PC-3 (cell line): ENCODE data around the gene ATOX1. TPM values are rescaled to one million over a fixed set of nuclear protein-coding genes. Genes with fewer than 3 reads are reported as not detected.

Experiments used
- ATAC-seq: fragments of 200-7000 bp; cut with Tn5 transposase; 2 replicates; pipeline ENCODE4 v1.9.1; 2020; ENCODE audit warnings: mild to moderate bottlenecking, moderate library complexity
- BruUV-seq: library from RNA; stranded (reverse); fragments of 400-500 nt; replicated peaks from 2 replicates; lab custom pipeline; 2021; lab: Mats Ljungman, UMichigan
- CTCF ChIA-PET: fragments of 300-600 bp; sonication (Branson Sonifier 250); formaldehyde crosslinking; loops from one replicate; lab custom pipeline; 2022; ENCODE audit warnings: antibody characterized with exemption; lab: Charles Lee
- POLR2A ChIA-PET: fragments of 300-600 bp; sonication (Branson Sonifier 250); formaldehyde crosslinking; loops from one replicate; lab custom pipeline; 2022; ENCODE audit warnings: antibody characterized with exemption; ENCODE audit not compliant: unreplicated experiment; lab: Charles Lee
- DNase-seq: peaks from one replicate; pipeline ENCODE4 v3.0.0-alpha.2; 2015
- H2AFZ ChIP-seq: fragments of 300-600 bp; sonication (generic); 2 replicates; pipeline ENCODE4 v1.6.0; 2016; ENCODE audit warnings: antibody characterized with exemption, low read length
- H3F3A ChIP-seq: fragments of 300-600 bp; sonication (generic); one replicate; pipeline ENCODE4 v1.6.0; 2017; ENCODE audit warnings: antibody characterized with exemption, low read length, control low read depth, mild to moderate bottlenecking; ENCODE audit not compliant: unreplicated experiment
- H3K27ac ChIP-seq: fragments of 300-600 bp; sonication (generic); 2 replicates; pipeline ENCODE4 v1.5.1; 2016; ENCODE audit warnings: mild to moderate bottlenecking, low read length
- H3K27me3 ChIP-seq: fragments of 300-600 bp; sonication (generic); 2 replicates; pipeline ENCODE4 v1.6.1; 2016; ENCODE audit warnings: low read length, mixed read lengths
- H3K36me3 ChIP-seq: fragments of 300-600 bp; sonication (generic); 2 replicates; pipeline ENCODE4 v1.6.1; 2016; ENCODE audit warnings: low read depth, mixed run types, low read length, mixed read lengths
- H3K4me1 ChIP-seq: fragments of 300-600 bp; sonication (generic); 2 replicates; pipeline ENCODE4 v1.5.1; 2016; ENCODE audit warnings: low read length; ENCODE audit not compliant: insufficient read depth
- H3K4me2 ChIP-seq: fragments of 300-600 bp; sonication (generic); 2 replicates; pipeline ENCODE4 v1.6.0; 2016; ENCODE audit warnings: low read length
- H3K4me3 ChIP-seq: fragments of 300-600 bp; sonication (generic); 2 replicates; pipeline ENCODE4 v1.5.1; 2016; ENCODE audit warnings: mild to moderate bottlenecking, low read length, mixed read lengths
- H3K79me2 ChIP-seq: fragments of 300-600 bp; sonication (generic); 2 replicates; pipeline ENCODE4 v1.6.1; 2017; ENCODE audit warnings: low read length, mixed read lengths
- H3K9ac ChIP-seq: fragments of 300-600 bp; sonication (generic); 2 replicates; pipeline ENCODE4 v1.6.0; 2016; ENCODE audit warnings: mild to moderate bottlenecking, low read length
- H3K9me2 ChIP-seq: fragments of 300-600 bp; sonication (generic); replicated peaks from 2 replicates; pipeline ENCODE4 v1.6.1; 2016; ENCODE audit warnings: mixed run types, low read length, mixed read lengths
- H3K9me3 ChIP-seq: fragments of 300-600 bp; sonication (generic); 2 replicates; pipeline ENCODE4 v1.6.1; 2016; ENCODE audit warnings: low read length, mixed read lengths
- H4K20me1 ChIP-seq: fragments of 300-600 bp; sonication (generic); 2 replicates; pipeline ENCODE4 v1.6.1; 2016; ENCODE audit warnings: low read length, mixed read lengths
- CTCF ChIP-seq: fragments of 300-600 bp; sonication (generic); conservative IDR thresholded peaks from 2 replicates; pipeline ENCODE4 v1.5.1; 2017; ENCODE audit warnings: antibody characterized with exemption, low read depth, mild to moderate bottlenecking, low read length
- EZH2 ChIP-seq: fragments of 300-600 bp; sonication (generic); IDR thresholded peaks from one replicate; pipeline ENCODE4 v1.6.1; 2017; ENCODE audit warnings: antibody characterized with exemption, mild to moderate bottlenecking, low read length; ENCODE audit not compliant: unreplicated experiment
- EZH2phosphoT487 ChIP-seq: fragments of 300-600 bp; sonication (generic); IDR thresholded peaks from 2 replicates; pipeline ENCODE4 v1.6.1; 2018; ENCODE audit warnings: mild to moderate bottlenecking, antibody characterized with exemption, low read length, borderline replicate concordance
- intact Hi-C: fragments of 100-400 bp; cut with micrococcal nuclease; formaldehyde crosslinking; loops from 2 replicates; pipeline ENCODE4 v1.9.0; 2023
- total RNA-seq: library from RNA; depleted of rRNA; stranded (reverse); fragments of >200 nt; gene quantifications from 2 replicates; pipeline ENCODE4 v1.2.3, GENCODE V29; 2014

The ATOX1 gene
- total RNA-seq, 1 experiment from 2014 or later = 122 TPM

- CTCF ChIA-PET = no interaction called here
- Histone ChIP-seq H2AFZ (no peak overlapping the region), H3K4me3 (peak overlapping the region; percentile 85), H3K79me2 (peaks cover 86% of the 10 kb centered on the region), H3K27ac (no peak overlapping the region), H3K36me3 (peaks cover 29% of the 10 kb centered on the region), H3K27me3 (no peaks in the 10 kb centered on the region), H3K4me2 (peak overlapping the region; percentile 89), H3K9me3 (no peaks in the 10 kb centered on the region), H4K20me1 (peaks cover 79% of the 10 kb centered on the region), H3K9me2 (no peaks in the 10 kb centered on the region), H3K9ac (no peak overlapping the region), H3F3A (no peaks in the 10 kb centered on the region), H3K4me1 (peaks cover 26% of the 10 kb centered on the region)
- ATAC-seq (no peak), DNase-seq (no peak)
- no peak for TF ChIP-seq EZH2
- intact Hi-C loops = no loop called here
- no TSS peak for BruUV-seq
- POLR2A ChIA-PET = no interaction called here
These were observed 16.7 kb upstream of the ATOX1 start for GRCh38 chr5:151775025-151775606.

- peaks cover 22% of the 10 kb centered on the region for H3K36me3 ChIP-seq
- peaks cover 76% of the 10 kb centered on the region for H3K79me2 ChIP-seq
- intact Hi-C loops = no loop called here
- H3K9me2 ChIP-seq = no peaks in the 10 kb centered on the region
- ATAC-seq (no peak), DNase-seq (peak; percentile 29)
- H3F3A ChIP-seq = no peaks in the 10 kb centered on the region
- peak overlapping the region; percentile 85 for H3K4me3 ChIP-seq
- peak overlapping the region; percentile 89 for H3K4me2 ChIP-seq
- no TSS peak for BruUV-seq
- TF ChIP-seq CTCF (no peak), EZH2 (no peak), EZH2phosphoT487 (no peak)
- H2AFZ ChIP-seq = no peak overlapping the region
- H3K27me3 ChIP-seq = no peaks in the 10 kb centered on the region
- H3K9ac ChIP-seq = peak overlapping the region; percentile 89
- H3K9me3 ChIP-seq = no peaks in the 10 kb centered on the region
- peaks cover 28% of the 10 kb centered on the region for H3K4me1 ChIP-seq
- peaks cover 67% of the 10 kb centered on the region for H4K20me1 ChIP-seq
- H3K27ac ChIP-seq = no peak overlapping the region
- CTCF ChIA-PET = no interaction called here
- POLR2A ChIA-PET = interaction anchor here (0.6 kb wide), 1 partner anchor 90 kb away, joined by 10 read pairs; no protein-coding TSS in a partner anchor
These were observed 15.5 kb upstream of the ATOX1 start for GRCh38 chr5:151773951-151774350.

GRCh38 chr5:151772846-151773561 lies 14.6 kb upstream of the ATOX1 start:
- Histone ChIP-seq H3K4me3 (peak overlapping the region; percentile 85), H3K4me2 (peak overlapping the region; percentile 89), H3F3A (no peaks in the 10 kb centered on the region), H3K4me1 (peaks cover 28% of the 10 kb centered on the region), H3K9ac (peak overlapping the region; percentile 89), H3K27ac (peak overlapping the region; percentile 44), H3K36me3 (peaks cover 19% of the 10 kb centered on the region), H2AFZ (no peak overlapping the region), H4K20me1 (peaks cover 58% of the 10 kb centered on the region), H3K79me2 (peaks cover 67% of the 10 kb centered on the region), H3K9me3 (no peaks in the 10 kb centered on the region), H3K27me3 (no peaks in the 10 kb centered on the region), H3K9me2 (no peaks in the 10 kb centered on the region)
- ATAC-seq = no peak
- TF ChIP-seq EZH2phosphoT487 (no peak), CTCF (no peak), EZH2 (no peak)
- TSS peak; percentile 44 for BruUV-seq
- ChIA-PET POLR2A (no interaction called here), CTCF (no interaction called here)
- intact Hi-C loops = no loop called here
- peak; percentile 35 for DNase-seq
